ENCODE data around the gene FAM222A.

FAM222A gene

GRCh38 chr12:109804820-109805761, 91.5 kb downstream of the FAM222A start:
- peak; percentile 70 for DNase-seq

GRCh38 chr12:109807954-109808643, 94.5 kb downstream of the FAM222A start:
- no peak for DNase-seq

DNA sequence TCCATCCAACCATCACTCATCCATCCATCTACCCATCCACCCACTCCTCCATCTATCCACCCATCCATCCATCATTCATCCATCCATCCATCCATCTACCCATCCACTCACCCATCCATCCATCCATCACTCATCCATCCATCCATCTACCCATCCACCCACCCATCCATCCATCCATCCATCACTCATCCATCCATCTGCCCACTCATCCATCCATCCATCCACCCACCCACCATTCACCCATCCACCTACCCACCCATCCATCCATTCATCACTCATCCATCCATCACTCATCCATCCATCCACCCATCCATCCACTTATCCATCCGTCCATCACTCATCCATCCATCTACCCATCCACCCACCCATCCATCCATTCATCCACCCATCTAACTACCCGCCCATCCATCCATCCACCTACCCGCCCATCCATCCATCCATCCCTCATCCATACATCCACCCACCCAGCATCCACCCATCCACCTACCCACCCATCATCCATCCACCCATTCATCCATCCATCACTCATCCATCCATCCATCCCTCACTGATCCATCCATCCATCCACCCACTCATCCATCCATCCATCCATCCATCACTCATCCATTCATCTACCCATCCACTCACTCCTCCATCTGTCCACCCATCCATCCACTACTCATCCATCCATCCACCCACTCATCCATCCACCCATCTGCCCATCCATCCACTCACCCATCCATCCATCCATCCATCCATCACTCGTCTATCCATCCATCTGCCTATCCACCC, 95.4 kb downstream of the FAM222A start:
- DNase-seq = no peak

- DNase-seq = no peak
Observed at GRCh38 chr12:109810954-109811623, 97.5 kb downstream of the FAM222A start.

DNA sequence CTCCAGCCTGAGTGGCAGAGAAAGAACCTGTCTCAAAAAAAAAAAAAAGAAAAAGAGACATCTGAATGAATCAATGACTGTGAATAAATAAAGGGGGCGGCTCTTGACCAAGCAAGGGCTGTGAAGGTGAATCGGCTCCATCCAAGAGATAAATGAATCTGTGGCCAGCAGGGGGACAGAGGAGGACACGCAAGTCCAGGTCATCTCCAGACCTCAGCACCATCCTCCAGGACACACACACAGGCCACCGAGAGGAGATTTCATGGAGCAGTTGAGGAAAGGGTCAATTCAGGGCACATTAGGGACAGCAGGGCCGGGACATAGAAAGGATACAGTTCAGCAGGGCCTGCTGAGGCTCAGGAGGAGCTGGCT, 98.0 kb downstream of the FAM222A start:
- no peak for DNase-seq

DNA sequence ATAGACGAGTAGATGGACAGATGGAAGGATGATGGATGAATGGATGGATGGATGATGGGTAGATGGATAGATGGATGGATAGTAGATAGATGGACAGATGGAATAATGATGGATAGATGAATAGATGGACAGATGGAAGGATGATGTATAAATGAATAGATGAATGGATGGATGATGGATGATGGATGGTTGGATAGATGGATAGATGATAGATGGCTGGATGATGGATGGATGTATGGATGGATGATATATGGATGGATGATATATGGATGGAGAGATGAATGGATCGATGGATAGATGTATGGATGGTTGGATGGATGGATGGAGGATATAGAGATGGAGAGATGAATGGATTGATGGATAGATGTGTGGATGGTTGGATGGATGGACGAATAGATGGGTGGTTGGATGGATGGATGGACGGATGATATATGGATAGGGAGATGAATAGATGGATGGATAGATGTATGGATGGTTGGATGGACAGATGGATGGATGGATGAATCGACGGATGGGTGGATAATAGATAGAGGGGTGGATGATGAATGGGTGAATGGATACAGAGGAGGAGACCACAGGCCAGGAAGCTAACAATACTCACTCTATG, 100.3 kb downstream of the FAM222A start:
- DNase-seq = no peak

DNA sequence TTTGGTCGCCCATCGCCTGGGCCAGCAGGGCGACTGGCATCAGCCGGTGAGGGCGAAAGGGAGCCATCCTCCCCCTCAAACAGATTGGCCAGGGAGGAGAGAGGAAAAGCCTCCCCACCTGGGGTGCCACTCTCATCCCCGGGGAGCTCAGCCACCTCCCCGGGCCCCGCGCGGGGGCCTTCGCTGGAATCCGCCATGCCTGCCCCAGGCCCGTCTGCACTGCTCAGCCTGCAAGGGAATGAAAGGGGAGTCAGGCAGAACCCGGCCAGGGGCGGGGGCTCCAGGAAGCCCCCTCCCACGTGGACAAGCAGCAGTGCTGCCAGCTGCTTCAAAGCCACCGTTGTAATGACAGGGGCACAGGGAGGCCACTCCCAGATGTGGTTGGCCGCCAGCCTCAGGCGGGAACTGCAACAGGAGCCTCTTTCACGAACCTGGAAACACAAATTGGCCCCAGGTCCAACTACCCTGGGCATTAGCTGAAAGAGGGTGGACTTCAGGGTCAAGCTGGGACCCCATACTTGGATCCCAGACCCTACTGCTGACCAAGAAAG, 101.0 kb downstream of the FAM222A start:
- DNase-seq = peak; percentile 56

DNA sequence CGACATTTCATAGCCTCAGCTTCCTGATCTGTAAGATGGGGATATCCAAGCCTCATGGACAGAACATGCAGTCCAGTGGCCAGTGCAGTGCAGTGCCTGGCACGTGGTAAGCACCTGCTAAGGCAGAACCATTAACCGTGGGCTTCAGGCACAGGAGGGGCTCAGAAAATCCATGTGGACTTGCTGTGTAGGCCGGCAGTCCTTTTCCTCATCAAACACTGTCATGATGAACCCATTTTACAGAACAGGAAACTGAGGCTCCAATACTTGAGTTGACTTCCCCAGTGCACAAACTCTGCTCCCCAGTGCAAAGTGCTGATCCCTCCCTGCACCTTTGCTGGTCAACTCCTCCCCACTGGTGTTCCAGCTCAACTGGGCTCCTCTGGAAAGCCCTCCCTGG, 101.6 kb downstream of the FAM222A start:
- DNase-seq = no peak

GRCh38 chr12:109815757-109816617, 102.4 kb downstream of the FAM222A start:
- peak; percentile 48 for DNase-seq

- no peak for DNase-seq
Observed at GRCh38 chr12:109816870-109817269, 103.2 kb downstream of the FAM222A start.

DNA sequence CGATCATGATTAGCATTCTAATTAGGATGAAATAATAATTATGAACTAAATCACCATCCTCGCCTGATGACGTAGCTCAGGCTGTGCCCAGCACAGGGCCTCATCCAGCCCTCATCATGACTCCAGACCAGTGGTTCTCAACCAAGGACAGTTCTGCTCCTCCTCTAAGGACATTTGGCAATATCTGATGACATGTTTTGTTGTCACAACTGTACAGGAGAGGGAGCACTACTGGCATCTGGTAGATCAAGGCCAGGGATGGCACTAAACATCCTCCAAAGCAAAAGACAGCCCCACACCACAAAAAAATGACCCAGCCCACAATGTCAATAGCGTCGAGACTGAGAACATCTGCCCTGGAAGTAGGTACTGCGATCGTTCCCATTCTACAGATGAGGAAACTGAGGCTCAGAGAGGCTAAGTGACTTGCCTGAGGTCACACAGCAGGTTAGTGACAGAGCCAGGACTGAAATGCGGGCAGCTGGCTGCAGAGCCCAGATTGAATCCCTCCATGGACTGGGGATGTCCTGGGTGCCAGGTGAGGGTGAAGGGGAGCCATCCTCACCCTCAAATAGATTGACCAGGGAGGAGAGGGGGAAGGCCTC, 104.1 kb downstream of the FAM222A start:
- no peak for DNase-seq

GRCh38 chr12:109818253-109818652, 104.6 kb downstream of the FAM222A start:
- DNase-seq = no peak

GRCh38 chr12:109818905-109819500, 105.4 kb downstream of the FAM222A start:
- DNase-seq = no peak
